GM18951 (cell line): Measurements from ENCODE around the gene CD6.

Experiments used
- POLR2A ChIP-seq: IDR thresholded peaks from 4 replicates; pipeline ENCODE4 v1.6.1; 2011; ENCODE audit warnings: mild to moderate bottlenecking; ENCODE audit not compliant: insufficient read length, insufficient read depth; ENCODE audit errors: extremely low read depth
- in situ Hi-C: fragments of 300-500 bp; cut with MboI; formaldehyde crosslinking; loops from one replicate; pipeline ENCODE4 v1.12.0; 2022; ENCODE audit warnings: low sequenced_read_pairs, mixed read lengths, inconsistent platforms; ENCODE audit not compliant: unreplicated experiment

CD6 gene

GRCh38 chr11:61021661-61022212 lies 50.3 kb downstream of the CD6 start:
- in situ Hi-C loops, result no loop called here
- no peak for TF ChIP-seq POLR2A

- in situ Hi-C loops, result no loop called here
- TF ChIP-seq POLR2A, result no peak
Observed at GRCh38 chr11:61022311-61023085, 51.0 kb downstream of the CD6 start.

- no peak for TF ChIP-seq POLR2A
- in situ Hi-C loops, result no loop called here
Observed at GRCh38 chr11:61023086-61023965, 51.8 kb downstream of the CD6 start.

DNA sequence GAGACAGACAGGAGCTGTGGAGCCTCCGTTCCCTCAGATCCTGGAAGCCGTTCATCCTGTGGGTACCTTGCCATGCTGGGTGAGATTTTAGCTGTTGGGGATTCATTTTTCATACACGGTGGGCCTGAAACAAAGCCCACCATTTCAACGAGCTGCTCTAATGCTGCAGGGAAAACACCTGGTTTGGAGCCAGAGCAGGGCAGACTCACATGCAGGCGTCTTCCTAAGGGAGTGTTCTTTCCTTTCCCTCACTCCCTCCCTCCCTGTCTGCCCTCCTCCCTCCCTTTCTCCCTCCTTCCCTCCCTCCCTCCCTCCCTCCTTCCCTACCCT lies 52.5 kb downstream of the CD6 start:
- TF ChIP-seq POLR2A, result no peak
- in situ Hi-C loops, result no loop called here

- in situ Hi-C loops, result no loop called here
- no peak for TF ChIP-seq POLR2A
Observed at GRCh38 chr11:61024938-61025820, 53.7 kb downstream of the CD6 start.

GRCh38 chr11:61025821-61026120 lies 54.3 kb downstream of the CD6 start:
- TF ChIP-seq POLR2A, result no peak
- in situ Hi-C loops, result no loop called here

DNA sequence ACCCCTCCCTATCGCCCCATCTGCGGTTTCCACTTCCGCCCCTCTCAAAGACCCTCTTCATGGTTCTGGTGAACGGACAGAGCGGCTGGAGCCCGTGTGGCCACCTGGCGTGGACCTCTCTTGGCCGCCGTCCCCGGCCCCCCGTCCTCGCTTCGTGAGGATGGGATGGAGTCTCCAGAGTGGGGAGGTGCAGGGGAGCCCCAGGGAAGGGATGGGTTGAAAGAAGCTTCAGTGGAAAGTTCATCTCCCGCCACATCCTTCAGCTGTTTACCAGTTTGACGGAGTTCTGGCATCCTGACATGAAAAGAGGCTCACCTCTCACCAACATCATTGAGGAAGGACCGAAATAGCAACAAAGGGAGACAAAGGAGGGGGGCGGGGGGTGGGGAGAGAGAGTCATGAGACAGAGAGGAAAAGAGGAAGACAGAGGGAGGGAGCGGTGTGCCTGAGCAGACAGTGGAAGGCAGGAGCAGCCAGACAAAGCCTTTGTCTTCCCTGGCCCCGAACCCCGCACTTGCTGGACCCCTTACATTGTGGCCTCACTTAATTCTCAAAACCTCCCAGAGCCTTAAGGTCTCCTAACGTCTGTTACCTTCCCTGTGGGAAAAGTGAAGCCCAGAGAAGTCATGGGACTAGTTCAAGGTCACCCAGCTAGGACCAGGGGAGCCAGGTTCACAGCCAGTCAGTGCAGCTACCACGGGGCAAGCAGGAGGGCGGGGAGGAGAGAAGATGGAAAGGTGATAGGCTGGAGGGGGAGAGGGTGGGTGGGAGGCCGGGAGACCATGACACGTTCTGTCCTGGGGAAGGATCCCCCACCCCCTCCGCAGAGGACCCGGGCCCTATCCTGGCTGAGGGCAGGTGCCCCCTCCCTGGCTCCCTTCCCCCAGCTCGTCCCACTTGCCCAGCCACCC lies 54.9 kb downstream of the CD6 start:
- in situ Hi-C loops, result no loop called here
- no peak for TF ChIP-seq POLR2A

GRCh38 chr11:61027141-61027840 lies 55.8 kb downstream of the CD6 start:
- in situ Hi-C loops, result no loop called here
- TF ChIP-seq POLR2A, result no peak

DNA sequence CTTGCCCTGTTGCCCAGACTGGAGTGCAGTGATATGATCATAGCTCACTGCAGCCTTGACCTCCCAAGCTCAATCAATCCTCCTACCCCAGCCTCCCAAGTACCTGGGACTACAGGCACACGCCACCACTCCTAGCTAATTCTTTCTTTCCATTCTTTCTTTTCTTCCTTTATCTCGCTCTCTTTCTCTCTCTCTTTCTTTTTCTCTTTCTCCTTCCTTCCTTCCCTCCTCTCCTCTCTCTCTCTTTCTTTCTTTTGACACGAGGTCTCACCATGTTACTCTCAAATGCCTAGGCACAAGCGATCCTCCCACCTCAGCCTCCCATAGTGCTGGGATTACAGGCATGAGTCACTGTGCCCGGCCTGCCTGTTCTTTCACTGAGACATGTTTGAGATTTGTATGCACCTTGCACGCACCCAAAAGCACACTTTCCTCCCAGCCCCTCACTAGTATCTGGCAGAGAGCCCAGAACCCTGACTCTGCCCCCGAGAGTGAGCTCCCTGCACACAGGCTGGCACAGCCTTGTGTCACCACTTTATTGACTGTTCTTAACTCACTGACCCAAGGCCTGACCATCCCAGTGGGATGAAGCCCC lies 56.8 kb downstream of the CD6 start:
- in situ Hi-C loops, result no loop called here
- no peak for TF ChIP-seq POLR2A

DNA sequence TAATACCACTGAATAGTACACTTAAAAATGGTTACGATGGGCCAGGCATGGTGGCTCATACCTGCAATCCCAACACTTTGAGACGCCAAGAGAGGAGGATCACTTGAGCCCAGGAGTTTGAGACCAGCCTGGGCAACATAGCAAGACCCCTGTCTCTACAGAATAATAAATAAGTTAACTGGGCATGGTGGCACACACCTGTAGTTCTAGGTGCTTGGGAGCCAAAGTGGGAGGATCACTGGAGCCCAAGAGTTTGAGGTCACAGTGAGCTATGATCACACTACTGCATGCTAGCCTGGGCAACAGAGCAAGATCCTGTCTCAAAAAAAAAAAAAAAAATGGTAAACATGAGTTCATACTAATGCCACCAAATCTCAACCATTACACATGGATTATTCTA lies 61.3 kb downstream of the CD6 start:
- in situ Hi-C loops, result no loop called here
- no peak for TF ChIP-seq POLR2A

- no peak for TF ChIP-seq POLR2A
- in situ Hi-C loops, result no loop called here
Observed at GRCh38 chr11:61033417-61033816, 61.9 kb downstream of the CD6 start.
